HepG2 (cell line): ENCODE measurements around the gene NUDT2. TPM values are rescaled to one million over a fixed set of nuclear protein-coding genes. Genes with fewer than 3 reads are reported as not detected.

Source experiments
- ATF7-NPFF ChIP-seq: sonication (generic); formaldehyde crosslinking; IDR thresholded peaks from 2 replicates; pipeline ENCODE4 v1.8.1; 2023; ENCODE audit warnings: mild to moderate bottlenecking, low read depth, missing genetic modification reagents, moderate library complexity
- ATRX ChIP-seq: sonication (generic); formaldehyde crosslinking; IDR thresholded peaks from 2 replicates; pipeline ENCODE4 v1.4.0; 2020; ENCODE audit warnings: missing genetic modification reagents, borderline replicate concordance
- CREM ChIP-seq, 2 experiments: sonication (generic) in 1 of 2; formaldehyde crosslinking in 1 of 2; IDR thresholded peaks; 2 replicates each; pipeline versions ENCODE4 v1.4.0 to v1.6.1; 2016 to 2020; ENCODE audit warnings: antibody characterized with exemption in 1 of 2, mild to moderate bottlenecking in 1 of 2, missing genetic modification reagents in 1 of 2
- GABPB1 ChIP-seq: IDR thresholded peaks from 2 replicates; pipeline ENCODE4 v1.6.1; 2016; ENCODE audit warnings: mild to moderate bottlenecking, missing genetic modification reagents, moderate library complexity, missing compliant biosample characterization
- HOXA5 ChIP-seq: sonication (generic); formaldehyde crosslinking; IDR thresholded peaks from 2 replicates; pipeline ENCODE4 v1.4.0; 2020; ENCODE audit warnings: missing genetic modification reagents
- JUND ChIP-seq: sonication (generic); formaldehyde crosslinking; IDR thresholded peaks from 2 replicates; pipeline ENCODE4 v1.8.0; 2022; ENCODE audit warnings: mild to moderate bottlenecking, missing genetic modification reagents
- PITX1 ChIP-seq: sonication (generic); formaldehyde crosslinking; IDR thresholded peaks from 2 replicates; pipeline ENCODE4 v1.5.1; 2020; ENCODE audit warnings: mild to moderate bottlenecking, missing genetic modification reagents
- PRPF4 ChIP-seq: fragments of 200-400 bp; formaldehyde crosslinking; IDR thresholded peaks from 2 replicates; pipeline ENCODE4 v1.6.1; 2016; ENCODE audit warnings: low read length, low read depth; ENCODE audit not compliant: poor library complexity, severe bottlenecking
- RORA ChIP-seq: sonication (generic); formaldehyde crosslinking; IDR thresholded peaks from 2 replicates; pipeline ENCODE4 v1.5.0; 2020; ENCODE audit warnings: mild to moderate bottlenecking, missing genetic modification reagents, moderate library complexity
- SCMH1 ChIP-seq: sonication (generic); formaldehyde crosslinking; IDR thresholded peaks from 2 replicates; pipeline ENCODE4 v1.9.0; 2021; ENCODE audit warnings: missing genetic modification reagents, mild to moderate bottlenecking, borderline replicate concordance
- SMAD3 ChIP-seq: sonication (generic); formaldehyde crosslinking; IDR thresholded peaks from 2 replicates; pipeline ENCODE4 v1.4.0; 2020; ENCODE audit warnings: missing genetic modification reagents
- SP2 ChIP-seq: sonication (generic); formaldehyde crosslinking; IDR thresholded peaks from 2 replicates; pipeline ENCODE4 v1.5.1; 2020; ENCODE audit warnings: mild to moderate bottlenecking, missing genetic modification reagents
- SP5 ChIP-seq: IDR thresholded peaks from 2 replicates; pipeline ENCODE4 v1.6.1; 2016; ENCODE audit warnings: low read depth, borderline replicate concordance
- ZFAT ChIP-seq: sonication (generic); formaldehyde crosslinking; conservative IDR thresholded peaks from 2 replicates; pipeline ENCODE4 v1.8.1; 2023; ENCODE audit warnings: missing genetic modification reagents, inconsistent platforms
- ZNF18 ChIP-seq: sonication (generic); formaldehyde crosslinking; IDR thresholded peaks from 2 replicates; pipeline ENCODE4 v1.8.0; 2022; ENCODE audit warnings: mild to moderate bottlenecking, missing genetic modification reagents; ENCODE audit not compliant: insufficient replicate concordance
- ZNF232 ChIP-seq: sonication (generic); formaldehyde crosslinking; IDR thresholded peaks from 2 replicates; pipeline ENCODE4 v1.4.0; 2020; ENCODE audit warnings: missing genetic modification reagents, borderline replicate concordance
- ZNF574 ChIP-seq: sonication (generic); formaldehyde crosslinking; IDR thresholded peaks from 2 replicates; pipeline ENCODE4 v1.4.0; 2020; ENCODE audit warnings: missing genetic modification reagents
- ZNF672 ChIP-seq: sonication (generic); formaldehyde crosslinking; IDR thresholded peaks from 2 replicates; pipeline ENCODE4 v1.8.1; 2022; ENCODE audit warnings: missing genetic modification reagents
- ZNF746 ChIP-seq: sonication (generic); formaldehyde crosslinking; IDR thresholded peaks from 2 replicates; pipeline ENCODE4 v1.8.0; 2022; ENCODE audit warnings: mild to moderate bottlenecking, missing genetic modification reagents
- ZNF772 ChIP-seq: sonication (generic); formaldehyde crosslinking; IDR thresholded peaks from 2 replicates; pipeline ENCODE4 v1.5.0; 2020; ENCODE audit warnings: mild to moderate bottlenecking, missing genetic modification reagents
- ZNF788 ChIP-seq: sonication (generic); formaldehyde crosslinking; IDR thresholded peaks from 2 replicates; pipeline ENCODE4 v1.5.0; 2020; ENCODE audit warnings: mild to moderate bottlenecking, missing genetic modification reagents, borderline replicate concordance
- polyA plus RNA-seq, 8 experiments: library from polyadenylated mRNA; depleted of rRNA in 3 of 8; stranded (reverse) in 7 of 8; unstranded in 1 of 8; fragments of >200 nt; fragmentation: Illumina TruSeq in 4 of 8; extraction: Trizol in 4 of 8; gene quantifications; 2 replicates each; pipeline versions ENCODE4 v1.2.1 to v1.2.3, GENCODE V29; 2011 to 2016; ENCODE audit warnings: low read depth in 4 of 8, missing spikeins in 1 of 8, mixed read lengths in 1 of 8; ENCODE audit not compliant: insufficient read depth in 1 of 8
- total RNA-seq, 5 experiments: library from RNA; depleted of rRNA; stranded (reverse); fragments of >200 nt; fragmentation: Illumina TruSeq; extraction: Trizol; gene quantifications; 2 replicates each; pipeline ENCODE4 v1.2.3, GENCODE V29; 2016; ENCODE audit warnings: low read depth in 1 of 5
- TF ChIP-seq, protein P1 (sequence below): sonication (generic); formaldehyde crosslinking; conservative IDR thresholded peaks from 2 replicates; pipeline ENCODE4 v1.4.0; 2020; ENCODE audit warnings: missing genetic modification reagents
- TF ChIP-seq, protein P2 (sequence below): IDR thresholded peaks from 2 replicates; pipeline ENCODE4 v1.6.1; 2016; ENCODE audit warnings: mild to moderate bottlenecking

The NUDT2 gene
- total and polyA plus RNA-seq, 2 of the 13 experiments (the other 11 are each of a cell fraction or from before 2014, with no cell fraction given) = 19.9 to 24.6 TPM

DNA sequence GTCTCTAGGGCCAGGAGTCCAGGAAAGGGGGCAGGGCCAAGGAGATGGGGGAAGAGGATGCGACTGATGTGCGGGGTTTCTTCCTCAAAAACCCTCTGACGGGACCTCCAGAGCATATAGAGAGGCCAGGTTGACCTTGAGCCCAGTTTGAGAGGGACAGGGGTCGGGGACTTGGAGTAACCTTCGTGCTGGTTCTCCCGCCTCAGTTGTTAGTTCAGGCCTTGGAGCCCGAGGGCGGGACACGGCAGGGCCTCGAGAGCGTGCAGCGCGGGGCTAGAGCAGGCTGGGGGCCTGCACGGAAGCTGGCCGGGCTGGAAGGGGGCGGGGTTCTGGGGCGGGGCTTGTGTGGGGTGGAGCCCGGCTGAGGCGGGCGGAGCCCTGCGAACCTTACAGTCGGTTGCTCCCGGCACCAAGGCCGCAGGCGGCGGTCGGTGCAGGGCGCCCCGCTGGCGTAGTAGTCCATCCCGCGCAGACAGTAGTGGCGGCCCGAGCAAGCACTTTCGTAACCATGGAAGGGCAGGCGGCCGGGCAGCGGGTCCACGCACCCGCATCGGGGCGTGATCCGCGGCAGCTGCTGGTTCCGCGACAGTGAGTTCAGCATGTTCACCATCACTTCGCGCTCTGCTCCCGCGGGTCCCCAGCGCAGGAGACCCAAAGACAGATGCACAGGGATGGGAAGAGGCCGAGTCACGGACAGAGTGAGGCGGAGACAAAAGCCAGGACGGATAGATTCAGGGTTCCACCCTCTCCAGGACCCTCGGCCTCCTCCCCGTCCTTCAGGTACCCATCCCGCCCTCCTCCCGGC lies 51.3 kb downstream of the NUDT2 start (continued):
- TF ChIP-seq PITX1 (CRISPR knock-in tag) (no peak), JUND (CRISPR knock-in tag) (no peak), ZNF772 (CRISPR knock-in tag) (peak; percentile 70; the same call in 1 of the 2 replicates), ZFAT (CRISPR knock-in tag) (peak; percentile 92), SP5 (no peak), ZNF788 (CRISPR knock-in tag) (peak; percentile 36; the same call in 1 of the 2 replicates), SP2 (CRISPR knock-in tag) (peak; percentile 57), ZNF574 (CRISPR knock-in tag) (peak; percentile 75), RORA (no peak), ZNF746 (CRISPR knock-in tag) (0 out of 2 replicates have a peak, but pooled peaks have one; percentile 52), ZNF18 (CRISPR knock-in tag) (peak; percentile 74), GABPB1 (CRISPR knock-in tag) (peak; percentile 71), PRPF4 (no peak), ZNF232 (CRISPR knock-in tag) (peak; percentile 94), SCMH1 (no peak), SMAD3 (0 out of 2 replicates have a peak, but pooled peaks have one; percentile 33), ZNF672 (CRISPR knock-in tag) (no peak), ATF7-NPFF (peak; percentile 88), HOXA5 (CRISPR knock-in tag) (no peak), ATRX (CRISPR knock-in tag) (no peak), CREM (IDR thresholded peaks at IDR 0.05) (no peak), CREM (CRISPR knock-in tag; IDR thresholded peaks at IDR 0.05) (no peak)
- TF ChIP-seq, protein P1, sequence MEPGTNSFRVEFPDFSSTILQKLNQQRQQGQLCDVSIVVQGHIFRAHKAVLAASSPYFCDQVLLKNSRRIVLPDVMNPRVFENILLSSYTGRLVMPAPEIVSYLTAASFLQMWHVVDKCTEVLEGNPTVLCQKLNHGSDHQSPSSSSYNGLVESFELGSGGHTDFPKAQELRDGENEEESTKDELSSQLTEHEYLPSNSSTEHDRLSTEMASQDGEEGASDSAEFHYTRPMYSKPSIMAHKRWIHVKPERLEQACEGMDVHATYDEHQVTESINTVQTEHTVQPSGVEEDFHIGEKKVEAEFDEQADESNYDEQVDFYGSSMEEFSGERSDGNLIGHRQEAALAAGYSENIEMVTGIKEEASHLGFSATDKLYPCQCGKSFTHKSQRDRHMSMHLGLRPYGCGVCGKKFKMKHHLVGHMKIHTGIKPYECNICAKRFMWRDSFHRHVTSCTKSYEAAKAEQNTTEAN = peak; percentile 75; the same call in 1 of the 2 replicates
- TF ChIP-seq, protein P2, sequence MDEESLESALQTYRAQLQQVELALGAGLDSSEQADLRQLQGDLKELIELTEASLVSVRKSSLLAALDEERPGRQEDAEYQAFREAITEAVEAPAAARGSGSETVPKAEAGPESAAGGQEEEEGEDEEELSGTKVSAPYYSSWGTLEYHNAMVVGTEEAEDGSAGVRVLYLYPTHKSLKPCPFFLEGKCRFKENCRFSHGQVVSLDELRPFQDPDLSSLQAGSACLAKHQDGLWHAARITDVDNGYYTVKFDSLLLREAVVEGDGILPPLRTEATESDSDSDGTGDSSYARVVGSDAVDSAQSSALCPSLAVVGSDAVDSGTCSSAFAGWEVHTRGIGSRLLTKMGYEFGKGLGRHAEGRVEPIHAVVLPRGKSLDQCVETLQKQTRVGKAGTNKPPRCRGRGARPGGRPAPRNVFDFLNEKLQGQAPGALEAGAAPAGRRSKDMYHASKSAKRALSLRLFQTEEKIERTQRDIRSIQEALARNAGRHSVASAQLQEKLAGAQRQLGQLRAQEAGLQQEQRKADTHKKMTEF = peak; percentile 53; the same call in 1 of the 2 replicates
